Measurements from ENCODE around the gene TTBK1. TPM values are rescaled to one million over a fixed set of nuclear protein-coding genes. Genes with fewer than 3 reads are reported as not detected.

Gene TTBK1
- total and polyA plus RNA-seq, 2 of the 4 experiments (the other 2 are of a cell fraction): 0.02 TPM; not detected in 1

GRCh38 chr6:43296780-43297497, 53.7 kb downstream of the TTBK1 start:
- no peak overlapping the region for H2AFZ ChIP-seq (replicated peaks; ENCODE audit: low read length, poor library complexity)
- no peak overlapping the region for H3K27ac ChIP-seq (ENCODE audit: insufficient read depth, low read length)
- peaks cover 60% of the 10 kb centered on the region for H3K27me3 ChIP-seq (ENCODE audit: control insufficient read depth, insufficient read depth, low read length)
- H2BK15ac ChIP-seq (ENCODE audit: low read depth, low read length): no peak overlapping the region
- ChIA-PET POLR2A (ENCODE audit: unreplicated experiment) (no interaction called here), CTCF (no interaction called here)
- H4K5ac ChIP-seq (ENCODE audit: low read depth, low read length): no peak overlapping the region
- no peak overlapping the region for H3K9ac ChIP-seq (ENCODE audit: low read depth, low read length)
- dilution Hi-C loops (cut with HindIII; ENCODE audit: low sequenced_read_pairs, unreplicated experiment): no loop called here
- H2BK120ac ChIP-seq (ENCODE audit: low read depth, low read length): no peak overlapping the region
- no CpG with 5 or more reads among the region's 5 CpGs for WGBS, 2 experiments (ENCODE audit: extremely low coverage in 2 of 2, insufficient read length in 1 of 2)
- no peaks in the 10 kb centered on the region for H3K9me1 ChIP-seq (ENCODE audit: insufficient read depth, low read length)
- H3K56ac ChIP-seq (ENCODE audit: extremely low read depth, insufficient read depth, low read length): no peak overlapping the region
- no peak overlapping the region for H2BK20ac ChIP-seq (ENCODE audit: low read depth, low read length)
- no peak overlapping the region for H3K4me3 ChIP-seq (ENCODE audit: insufficient read depth, low read depth, low read length)
- H2AK5ac ChIP-seq (ENCODE audit: low read depth, low read length): no peak overlapping the region
- DNase-seq (no peak), ATAC-seq (ENCODE audit: low read depth) (no peak)
- H4K8ac ChIP-seq (ENCODE audit: low read depth in 2 of 2, low read length in 2 of 2): no peak overlapping the region
- H2AK9ac ChIP-seq (replicated peaks; ENCODE audit: low read depth, low read length, poor library complexity): no peak overlapping the region
- no TSS peak for BruUV-seq (replicated peaks)
- H3K36me3 ChIP-seq (ENCODE audit: control insufficient read depth, insufficient read depth, low read length): no peaks in the 10 kb centered on the region
- no peak overlapping the region for H3K23ac ChIP-seq (ENCODE audit: low read depth, low read length)
- H4K91ac ChIP-seq (ENCODE audit: insufficient read depth, low read depth, low read length): no peak overlapping the region
- H3K18ac ChIP-seq (ENCODE audit: low read depth, low read length): no peak overlapping the region
- in situ Hi-C loops (cut with MboI; ENCODE audit: low sequenced_read_pairs): no loop called here
- intact Hi-C loops (cut with micrococcal nuclease): no loop called here
- no peak for TF ChIP-seq CEBPB (IDR thresholded peaks at IDR 0.05; ENCODE audit: low read depth, low read length)
- no peak for TF ChIP-seq ELK1 (IDR thresholded peaks at IDR 0.05; ENCODE audit: borderline replicate concordance, low read depth, low read length)
- no peak for TF ChIP-seq RCOR1 (IDR thresholded peaks at IDR 0.05; ENCODE audit: insufficient replicate concordance, low read length)
- TF ChIP-seq POLR2A (IDR thresholded peaks at IDR 0.05; ENCODE audit: low read depth, low read length): no peak
- no peak for TF ChIP-seq FOS (IDR thresholded peaks at IDR 0.05; ENCODE audit: low read depth, low read length)
- TF ChIP-seq NFE2L2 (IDR thresholded peaks at IDR 0.05; ENCODE audit: low read depth, low read length): no peak
- no peak for TF ChIP-seq BHLHE40 (IDR thresholded peaks at IDR 0.05; ENCODE audit: low read depth, low read length)
- H2BK5ac ChIP-seq (ENCODE audit: low read depth, low read length, poor library complexity, severe bottlenecking): no peak overlapping the region
- H3K9me3 ChIP-seq (ENCODE audit: control insufficient read depth, insufficient read depth, low read length): no peaks in the 10 kb centered on the region
- H3K4me1 ChIP-seq (ENCODE audit: control insufficient read depth, insufficient read depth, low read length): no peaks in the 10 kb centered on the region
- no peaks in the 10 kb centered on the region for H4K20me1 ChIP-seq (ENCODE audit: insufficient read depth, low read length)
- H3K4ac ChIP-seq (ENCODE audit: low read depth, low read length): no peak overlapping the region
- H3K14ac ChIP-seq (replicated peaks; ENCODE audit: low read depth, low read length): no peak overlapping the region
- no peak overlapping the region for H3K4me2 ChIP-seq (ENCODE audit: low read depth, low read length)
- H3K79me1 ChIP-seq (ENCODE audit: low read depth in 1 of 2, low read length in 2 of 2): no peaks in the 10 kb centered on the region
